ENCODE measurements around the gene CATSPER1. TPM values are rescaled to one million over a fixed set of nuclear protein-coding genes. Genes with fewer than 3 reads are reported as not detected.

The CATSPER1 gene
- total and polyA plus RNA-seq, 11 donors = 0.12 to 0.91 (median 0.35) TPM; not detected in 8

- intact Hi-C loops (cut with DNase I) = loop anchor here in 4 of 10 donors (10.0 kb wide), 3 partner anchors 97 to 277 kb away; partner anchors contain the start of genes FIBP (in 2 of the 4) and KAT5 (in 2 of the 4)
- H3K4me3 ChIP-seq = no peak overlapping the region
- TF ChIP-seq POLR2A (IDR thresholded peaks at IDR 0.05) = no peak
- TF ChIP-seq, protein P1, sequence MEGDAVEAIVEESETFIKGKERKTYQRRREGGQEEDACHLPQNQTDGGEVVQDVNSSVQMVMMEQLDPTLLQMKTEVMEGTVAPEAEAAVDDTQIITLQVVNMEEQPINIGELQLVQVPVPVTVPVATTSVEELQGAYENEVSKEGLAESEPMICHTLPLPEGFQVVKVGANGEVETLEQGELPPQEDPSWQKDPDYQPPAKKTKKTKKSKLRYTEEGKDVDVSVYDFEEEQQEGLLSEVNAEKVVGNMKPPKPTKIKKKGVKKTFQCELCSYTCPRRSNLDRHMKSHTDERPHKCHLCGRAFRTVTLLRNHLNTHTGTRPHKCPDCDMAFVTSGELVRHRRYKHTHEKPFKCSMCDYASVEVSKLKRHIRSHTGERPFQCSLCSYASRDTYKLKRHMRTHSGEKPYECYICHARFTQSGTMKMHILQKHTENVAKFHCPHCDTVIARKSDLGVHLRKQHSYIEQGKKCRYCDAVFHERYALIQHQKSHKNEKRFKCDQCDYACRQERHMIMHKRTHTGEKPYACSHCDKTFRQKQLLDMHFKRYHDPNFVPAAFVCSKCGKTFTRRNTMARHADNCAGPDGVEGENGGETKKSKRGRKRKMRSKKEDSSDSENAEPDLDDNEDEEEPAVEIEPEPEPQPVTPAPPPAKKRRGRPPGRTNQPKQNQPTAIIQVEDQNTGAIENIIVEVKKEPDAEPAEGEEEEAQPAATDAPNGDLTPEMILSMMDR (IDR thresholded peaks at IDR 0.05) = no peak
- H3K9me3 ChIP-seq = no peaks in the 10 kb centered on the region
- H3K4me1 ChIP-seq = no peaks in the 10 kb centered on the region
- ATAC-seq (peak in 1 of 4 donors; percentile 9), DNase-seq (no peak)
- WGBS, 4 donors = 61 to 77% (median 71%) methylated on average over 12 to 16 of the region's 16 CpGs
- no peaks in the 10 kb centered on the region for H3K27me3 ChIP-seq
- no peak overlapping the region for H3K27ac ChIP-seq
- peaks cover 0 to 32% (median 24%) of the 10 kb centered on the region in 9 donors for H3K36me3 ChIP-seq
Measured at GRCh38 chr11:65981972-65982823, 44.1 kb downstream of the CATSPER1 start.

DNA sequence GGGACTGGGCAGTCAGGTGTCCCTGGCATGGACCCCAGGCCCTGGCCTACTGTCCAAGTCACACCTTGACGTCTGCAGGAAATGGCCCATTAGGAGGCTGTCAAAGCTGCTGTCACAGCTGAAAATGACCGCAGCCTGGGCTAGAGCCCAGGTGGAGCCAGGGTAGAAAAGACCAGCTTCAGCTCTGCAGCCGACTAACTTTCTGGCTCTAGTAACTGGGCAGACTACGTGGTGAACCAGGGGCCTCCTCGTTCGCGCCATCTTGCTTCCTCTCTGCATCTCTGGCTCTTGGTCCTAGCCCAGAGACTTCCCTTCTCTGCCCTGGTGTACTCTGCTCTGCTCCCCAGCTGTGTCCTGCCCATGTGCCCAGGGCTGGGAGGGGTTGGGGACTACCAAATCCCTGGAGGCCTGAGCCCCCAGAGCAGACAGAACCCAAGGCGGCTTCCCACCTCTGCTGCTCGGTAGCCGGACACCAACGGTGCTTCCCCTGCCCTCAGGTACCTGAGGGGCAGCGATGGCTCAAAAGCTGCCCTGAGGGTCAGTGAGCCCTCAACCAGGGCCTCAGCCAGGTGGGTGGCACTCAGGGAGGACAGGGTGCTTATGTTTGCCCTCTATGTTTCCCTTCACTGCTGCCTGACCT is 45.1 kb downstream of the CATSPER1 start:
- Histone ChIP-seq H3K27me3 (no peaks in the 10 kb centered on the region), H3K4me1 (no peaks in the 10 kb centered on the region), H3K9me3 (no peaks in the 10 kb centered on the region), H3K27ac (no peak overlapping the region), H3K36me3 (peaks cover 0 to 41% (median 33%) of the 10 kb centered on the region in 9 donors), H3K4me3 (no peak overlapping the region)
- 76 to 82% (median 80%) methylated on average over 10 to 12 of the region's 12 CpGs for WGBS, 4 donors
- TF ChIP-seq, protein P1 (IDR thresholded peaks at IDR 0.05) = no peak
- no peak for TF ChIP-seq POLR2A (IDR thresholded peaks at IDR 0.05)
- peak in 2 of 4 donors; percentile 16 for ATAC-seq
- DNase-seq = no peak
- intact Hi-C loops (cut with DNase I) = loop anchor here in 4 of 10 donors (10.0 kb wide), 3 partner anchors 96 to 276 kb away; partner anchors contain the start of genes FIBP (in 2 of the 4) and KAT5 (in 2 of the 4)

GRCh38 chr11:65979261-65979759 is 47.0 kb downstream of the CATSPER1 start:
- no peak overlapping the region for H3K4me3 ChIP-seq
- no peak overlapping the region for H3K27ac ChIP-seq
- no peak for DNase-seq
- intact Hi-C loops (cut with DNase I) = no loop called here
- H3K27me3 ChIP-seq = no peaks in the 10 kb centered on the region
- TF ChIP-seq, protein P1 (IDR thresholded peaks at IDR 0.05) = no peak
- no peak for TF ChIP-seq POLR2A (IDR thresholded peaks at IDR 0.05)
- peak in 1 of 4 donors; percentile 5 for ATAC-seq
- peaks cover 0 to 53% (median 42%) of the 10 kb centered on the region in 9 donors for H3K36me3 ChIP-seq
- H3K9me3 ChIP-seq = no peaks in the 10 kb centered on the region
- H3K4me1 ChIP-seq = no peaks in the 10 kb centered on the region
- WGBS, 4 donors = 73 to 84% (median 77%) methylated on average over 5 to 10 of the region's 10 CpGs
